GM23248 (cell line): Measurements from ENCODE around the gene ADAMTS18. TPM values are rescaled to one million over a fixed set of nuclear protein-coding genes. Genes with fewer than 3 reads are reported as not detected.

Source experiments
- DNase-seq: peaks from one replicate; pipeline ENCODE4 v3.0.0-alpha.2; 2015
- H2AFZ ChIP-seq: fragments of 200-600 bp; sonication (generic); 2 replicates; pipeline ENCODE4 v1.6.1; 2016; ENCODE audit warnings: antibody characterized with exemption
- H3F3A ChIP-seq: fragments of 200-600 bp; sonication (generic); 2 replicates; pipeline ENCODE4 v1.6.1; 2016; ENCODE audit warnings: mild to moderate bottlenecking, antibody characterized with exemption, mixed run types; ENCODE audit not compliant: insufficient read depth
- H3K27ac ChIP-seq: fragments of 200-600 bp; sonication (generic); 2 replicates; pipeline ENCODE4 v1.5.1; 2016; ENCODE audit warnings: mild to moderate bottlenecking
- H3K27me3 ChIP-seq: fragments of 200-600 bp; sonication (generic); replicated peaks from 2 replicates; pipeline ENCODE4 v1.6.1; 2016; ENCODE audit warnings: mild to moderate bottlenecking; ENCODE audit not compliant: insufficient read depth
- H3K36me3 ChIP-seq: fragments of 200-600 bp; sonication (generic); 2 replicates; pipeline ENCODE4 v1.6.1; 2016; ENCODE audit warnings: low read depth, mild to moderate bottlenecking
- H3K4me1 ChIP-seq: fragments of 200-600 bp; sonication (generic); 2 replicates; pipeline ENCODE4 v1.6.1; 2016; ENCODE audit warnings: mild to moderate bottlenecking; ENCODE audit not compliant: insufficient read depth
- H3K4me2 ChIP-seq: fragments of 200-600 bp; sonication (generic); one replicate; pipeline ENCODE4 v1.6.1; 2016; ENCODE audit warnings: mild to moderate bottlenecking; ENCODE audit not compliant: unreplicated experiment
- H3K4me3 ChIP-seq: fragments of 200-600 bp; sonication (generic); 2 replicates; pipeline ENCODE4 v1.5.1; 2016; ENCODE audit warnings: mild to moderate bottlenecking
- H3K79me2 ChIP-seq: fragments of 200-600 bp; sonication (generic); 2 replicates; pipeline ENCODE4 v1.6.1; 2016; ENCODE audit warnings: mild to moderate bottlenecking; ENCODE audit not compliant: insufficient read depth
- H3K9ac ChIP-seq: fragments of 200-600 bp; sonication (generic); 2 replicates; pipeline ENCODE4 v1.6.1; 2016; ENCODE audit warnings: mild to moderate bottlenecking
- H3K9me2 ChIP-seq: fragments of 200-600 bp; sonication (generic); 2 replicates; pipeline ENCODE4 v1.6.1; 2016; ENCODE audit warnings: mixed run types, mild to moderate bottlenecking, moderate library complexity; ENCODE audit not compliant: insufficient read depth
- H3K9me3 ChIP-seq: fragments of 200-600 bp; sonication (generic); one replicate; pipeline ENCODE4 v1.6.1; 2017; ENCODE audit warnings: low read depth
- H4K20me1 ChIP-seq: fragments of 200-600 bp; sonication (generic); 2 replicates; pipeline ENCODE4 v1.6.0; 2016; ENCODE audit not compliant: insufficient read depth
- EZH2 ChIP-seq: fragments of 200-600 bp; sonication (generic); IDR thresholded peaks from 2 replicates; pipeline ENCODE4 v1.6.1; 2018; ENCODE audit warnings: antibody characterized with exemption, mild to moderate bottlenecking; ENCODE audit not compliant: insufficient read depth, poor library complexity, severe bottlenecking
- EZH2phosphoT487 ChIP-seq: fragments of 200-600 bp; sonication (generic); IDR thresholded peaks from 2 replicates; pipeline ENCODE4 v1.6.1; 2018; ENCODE audit warnings: antibody characterized with exemption, moderate library complexity, mild to moderate bottlenecking, low read depth; ENCODE audit not compliant: insufficient read depth
- WGBS, 2 experiments: methylation state at CpG; one replicate each; pipeline ENCODE4 v1.1.6; 2015 to 2017; ENCODE audit warnings: low lambda C conversion rate in 2 of 2, low coverage in 1 of 2; ENCODE audit errors: missing lambda C conversion rate in 2 of 2; 5-methylcytosine and 5-hydroxymethylcytosine counted together
- in situ Hi-C: fragments of 300-500 bp; cut with MboI; formaldehyde crosslinking; loops from 2 replicates; pipeline ENCODE4 v1.15.0; 2020
- polyA plus RNA-seq: library from polyadenylated mRNA; unstranded; fragments of >200 nt; fragmentation: Nextera tagmentation; extraction: Ambion mirVana; gene quantifications from 2 replicates; pipeline ENCODE4 v1.2.1, GENCODE V29; 2016
- total RNA-seq: library from RNA; depleted of rRNA; stranded (reverse); fragments of >200 nt; shearing (Covaris generic); gene quantifications from 2 replicates; pipeline ENCODE4 v1.2.3, GENCODE V29; 2014

ADAMTS18 gene
- total and polyA plus RNA-seq, 2 experiments from 2014 or later: not detected

- TF ChIP-seq EZH2phosphoT487 (no peak), EZH2 (no peak)
- no peak overlapping the region for H3K27ac ChIP-seq
- H3K4me1 ChIP-seq: no peaks in the 10 kb centered on the region
- H3F3A ChIP-seq: no peaks in the 10 kb centered on the region
- peak; percentile 31 for DNase-seq
- H3K79me2 ChIP-seq: no peaks in the 10 kb centered on the region
- H3K4me3 ChIP-seq: no peak overlapping the region
- no peaks in the 10 kb centered on the region for H3K9me3 ChIP-seq
- WGBS, 2 experiments: 79 to 94% methylated on average over 1 of the region's 1 CpG
- no peaks in the 10 kb centered on the region for H3K36me3 ChIP-seq
- no peak overlapping the region for H3K9ac ChIP-seq
- no peak overlapping the region for H3K4me2 ChIP-seq
- in situ Hi-C loops: no loop called here
- H3K9me2 ChIP-seq: no peaks in the 10 kb centered on the region
- H4K20me1 ChIP-seq: no peaks in the 10 kb centered on the region
- no peak overlapping the region for H2AFZ ChIP-seq
- H3K27me3 ChIP-seq: peaks cover 5% of the 10 kb centered on the region; the same call in 1 of the 2 replicates
Observed at GRCh38 chr16:77406680-77407079, 28.2 kb downstream of the ADAMTS18 start.

- Histone ChIP-seq H3K4me3 (no peak overlapping the region), H3K36me3 (no peaks in the 10 kb centered on the region), H2AFZ (no peak overlapping the region), H3K27me3 (peaks cover 5% of the 10 kb centered on the region; the same call in 1 of the 2 replicates), H3K9ac (no peak overlapping the region), H3K4me2 (no peak overlapping the region), H3K4me1 (no peaks in the 10 kb centered on the region), H3K9me3 (no peaks in the 10 kb centered on the region), H3F3A (no peaks in the 10 kb centered on the region), H3K9me2 (no peaks in the 10 kb centered on the region), H3K27ac (no peak overlapping the region), H4K20me1 (no peaks in the 10 kb centered on the region), H3K79me2 (no peaks in the 10 kb centered on the region)
- in situ Hi-C loops: no loop called here
- TF ChIP-seq EZH2phosphoT487 (no peak), EZH2 (no peak)
- WGBS, 2 experiments: 22 to 24% methylated on average over 1 of the region's 1 CpG
- DNase-seq: no peak
Observed at GRCh38 chr16:77404775-77405174, 30.1 kb downstream of the ADAMTS18 start.

- Histone ChIP-seq H3K4me1 (no peaks in the 10 kb centered on the region), H3K4me3 (no peak overlapping the region), H3K36me3 (no peaks in the 10 kb centered on the region), H3K4me2 (no peak overlapping the region), H4K20me1 (no peaks in the 10 kb centered on the region), H3K27ac (no peak overlapping the region), H2AFZ (no peak overlapping the region), H3K9me3 (no peaks in the 10 kb centered on the region), H3F3A (no peaks in the 10 kb centered on the region), H3K27me3 (peaks cover 5% of the 10 kb centered on the region; the same call in 1 of the 2 replicates), H3K79me2 (no peaks in the 10 kb centered on the region), H3K9ac (no peak overlapping the region), H3K9me2 (no peaks in the 10 kb centered on the region)
- in situ Hi-C loops: no loop called here
- WGBS, 2 experiments: 23 to 64% methylated on average over 2 of the region's 2 CpGs
- no peak for DNase-seq
- no peak for TF ChIP-seq EZH2
- no peak for TF ChIP-seq EZH2phosphoT487
Observed at GRCh38 chr16:77403732-77404131, 31.1 kb downstream of the ADAMTS18 start.

GRCh38 chr16:77402672-77403071 lies 32.2 kb downstream of the ADAMTS18 start:
- TF ChIP-seq EZH2phosphoT487 (no peak), EZH2 (no peak)
- H3K4me2 ChIP-seq: no peak overlapping the region
- H3K36me3 ChIP-seq: no peaks in the 10 kb centered on the region

GRCh38 chr16:77402118-77402517 lies 32.7 kb downstream of the ADAMTS18 start:
- Histone ChIP-seq H4K20me1 (no peaks in the 10 kb centered on the region), H3K9me3 (no peaks in the 10 kb centered on the region), H3K27me3 (peaks cover 12% of the 10 kb centered on the region), H3F3A (no peaks in the 10 kb centered on the region), H3K36me3 (no peaks in the 10 kb centered on the region), H2AFZ (no peak overlapping the region), H3K27ac (no peak overlapping the region), H3K4me1 (no peaks in the 10 kb centered on the region), H3K4me2 (no peak overlapping the region), H3K79me2 (no peaks in the 10 kb centered on the region), H3K9ac (no peak overlapping the region), H3K4me3 (no peak overlapping the region), H3K9me2 (no peaks in the 10 kb centered on the region)
- in situ Hi-C loops: no loop called here
- 77 to 86% methylated on average over 6 of the region's 6 CpGs for WGBS, 2 experiments
- no peak for TF ChIP-seq EZH2phosphoT487
- TF ChIP-seq EZH2: no peak
- no peak for DNase-seq

More at GRCh38 chr16:77402672-77403071, 32.2 kb downstream of the ADAMTS18 start:
- Histone ChIP-seq H3K4me1 (no peaks in the 10 kb centered on the region), H3F3A (no peaks in the 10 kb centered on the region), H3K79me2 (no peaks in the 10 kb centered on the region), H4K20me1 (no peaks in the 10 kb centered on the region), H3K4me3 (no peak overlapping the region), H2AFZ (no peak overlapping the region), H3K27me3 (peaks cover 9% of the 10 kb centered on the region), H3K9me2 (no peaks in the 10 kb centered on the region), H3K9me3 (no peaks in the 10 kb centered on the region), H3K9ac (no peak overlapping the region), H3K27ac (no peak overlapping the region)
- 70 to 77% methylated on average over 2 of the region's 2 CpGs for WGBS, 2 experiments
- DNase-seq: no peak
- in situ Hi-C loops: no loop called here
